ENCODE results near the gene SCAF1.
A peak's percentile ranks its signal among the peaks of the same experiment; 100 is the strongest.

SCAF1 gene

DNA sequence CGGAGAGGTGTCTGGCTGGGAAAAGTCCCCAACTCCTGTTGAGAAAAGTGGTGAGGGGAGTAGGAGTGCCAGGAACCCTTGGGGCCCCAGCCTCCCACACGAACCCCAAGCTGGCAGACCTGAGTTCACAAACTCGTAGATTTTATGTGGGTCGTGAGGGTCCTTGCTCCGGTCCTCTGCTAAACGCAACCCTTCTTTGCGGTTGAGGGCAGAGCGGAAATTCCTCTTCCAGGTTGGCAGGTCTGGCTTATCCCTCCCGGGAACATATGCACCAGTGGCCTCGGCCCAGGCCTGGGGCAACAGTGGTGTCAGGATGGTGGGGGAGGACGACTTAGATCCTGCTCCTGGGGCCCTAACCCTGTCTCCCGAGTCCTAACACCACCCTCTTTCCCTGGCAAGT lies 21.2 kb downstream of the SCAF1 start:
- DNase-seq, result no peak
- intact Hi-C loops (cut with DNase I), result no loop called here

DNA sequence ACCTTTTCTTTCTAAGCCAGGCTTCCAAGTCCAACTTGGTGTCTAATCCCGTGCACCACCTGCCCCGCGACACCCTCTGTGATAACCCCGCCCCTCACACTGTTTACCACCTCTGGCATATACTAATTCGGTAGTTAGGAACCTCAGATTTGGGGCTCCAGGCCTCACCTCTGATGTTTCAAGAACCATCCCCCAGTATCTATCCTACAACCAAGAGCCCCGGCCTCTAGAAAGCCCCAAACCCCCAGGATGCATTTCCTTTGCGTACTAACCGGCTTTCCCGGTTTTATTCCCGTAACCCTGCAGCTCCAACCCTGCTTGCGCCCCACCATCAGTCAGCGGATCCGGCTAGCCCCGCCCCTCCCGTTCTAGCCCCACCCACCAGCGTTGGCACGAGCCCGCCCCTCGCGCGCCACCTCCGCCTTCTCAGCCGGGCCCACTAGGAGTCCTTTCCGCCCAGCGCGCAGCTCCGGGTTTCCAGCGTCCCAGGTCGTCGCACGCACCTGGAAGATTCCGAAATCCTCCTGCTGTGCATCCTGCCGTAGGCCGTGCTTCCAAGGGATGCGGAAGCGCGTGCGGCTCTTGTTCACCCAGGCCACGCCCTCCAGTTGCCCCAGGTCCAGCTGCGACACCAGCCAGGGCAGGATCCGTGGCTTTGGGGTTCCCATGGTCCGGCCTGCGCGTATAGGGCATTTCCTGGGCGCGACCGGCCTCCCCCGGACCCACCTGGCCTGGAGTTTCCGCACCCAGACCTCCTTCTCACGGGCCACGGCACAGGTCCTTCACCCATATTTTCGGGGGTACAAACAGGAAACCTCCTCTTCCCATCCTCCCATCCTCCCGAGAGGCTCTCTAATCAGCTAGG lies 22.4 kb downstream of the SCAF1 start:
- intact Hi-C loops (cut with DNase I), result loop anchor here (2.0 kb wide), 1 partner anchor 22 kb away; the partner anchor contains the start of gene SCAF1

DNA sequence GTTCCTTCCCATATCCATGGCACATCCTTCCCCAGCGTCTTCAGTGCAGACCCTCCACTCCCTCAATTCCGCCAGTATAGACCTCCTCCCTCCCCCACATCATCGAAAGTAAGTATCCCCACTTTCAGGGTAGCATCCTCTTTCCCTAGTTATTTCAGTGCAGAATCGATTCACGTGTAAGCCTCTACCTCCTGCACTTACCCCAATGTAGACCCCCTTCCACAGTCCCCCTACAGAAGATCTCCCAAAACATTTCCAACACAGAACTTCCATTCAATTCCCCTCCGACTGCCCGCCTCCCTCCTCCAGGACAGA lies 23.0 kb downstream of the SCAF1 start:
- intact Hi-C loops (cut with DNase I), result loop anchor here (2.0 kb wide), 1 partner anchor 22 kb away; the partner anchor contains the start of gene SCAF1
- no peak for DNase-seq

More for the DNA sequence above, 22.4 kb downstream of the SCAF1 start:
- peak; percentile 81 to 99 (median 91) for DNase-seq

DNA sequence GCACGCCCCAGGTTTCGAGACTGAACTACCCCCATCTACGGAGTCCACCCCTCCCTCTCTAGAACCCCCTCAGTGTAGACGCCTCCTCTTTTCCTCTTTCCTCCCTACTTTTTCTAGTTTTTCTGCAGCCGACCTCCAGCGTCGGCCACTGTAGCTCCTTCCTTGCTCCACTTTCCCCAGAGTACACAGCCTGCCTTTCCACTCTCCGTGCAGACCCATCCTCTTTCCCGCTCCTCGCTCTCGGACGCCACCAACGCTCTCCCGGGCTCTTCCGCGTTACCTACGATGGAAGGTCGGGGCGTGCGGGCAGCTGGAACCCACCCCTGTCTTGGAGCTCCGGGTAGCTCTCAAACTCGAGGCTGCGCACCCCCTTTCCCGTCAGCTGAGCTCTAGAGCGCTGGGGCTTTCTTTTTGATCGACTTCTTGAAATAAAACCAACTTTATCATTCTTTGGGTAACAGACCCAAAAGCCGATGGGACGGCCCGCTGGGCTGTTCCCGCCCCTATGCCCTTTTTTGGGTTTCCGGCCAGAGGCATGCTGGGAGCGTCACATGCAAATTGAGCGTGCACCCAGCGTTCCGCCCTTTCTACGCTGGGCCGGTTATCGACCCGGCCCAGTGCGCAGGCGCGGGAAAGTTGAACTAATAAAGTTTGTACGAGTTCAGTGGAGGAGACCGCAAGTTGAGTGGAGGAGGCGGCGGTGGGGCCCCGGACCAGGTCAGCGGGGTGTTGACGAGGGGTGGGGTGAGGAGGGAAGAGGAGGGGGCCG lies 23.5 kb downstream of the SCAF1 start, which contains the start of the genes BCL2L12 and IRF3:
BCL2L12 (plus strand) TSS at position 583 of the 769 bp plus-strand sequence. CDS start 760 bp downstream, outside the sequence.
IRF3 (minus strand) TSS at position 507 of the 769 bp plus-strand sequence. CDS start 1,019 bp downstream, outside the sequence.
- intact Hi-C loops (cut with DNase I), result loop anchor here (2.0 kb wide), 1 partner anchor 23 kb away; the partner anchor contains the start of gene SCAF1
- DNase-seq, result peak; percentile 94 to 99 (median 96)

DNA sequence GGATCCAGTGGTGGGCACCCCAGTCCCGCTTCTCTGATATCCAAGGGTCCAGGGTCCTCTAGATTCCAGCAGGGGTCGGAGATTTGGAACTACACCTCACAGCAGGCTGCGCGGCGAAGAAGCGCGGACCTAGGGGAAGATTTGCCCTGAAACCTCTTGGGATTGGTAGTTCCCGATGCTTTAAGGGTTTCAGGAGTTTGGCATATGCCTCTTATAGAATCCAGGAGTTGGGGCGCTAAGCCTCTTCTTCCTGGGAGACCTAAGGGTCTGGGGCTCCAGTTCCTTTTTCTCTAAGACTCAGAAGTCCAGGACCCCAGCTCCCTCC lies 24.1 kb downstream of the SCAF1 start:
- no peak for DNase-seq
- intact Hi-C loops (cut with DNase I), result no loop called here

DNA sequence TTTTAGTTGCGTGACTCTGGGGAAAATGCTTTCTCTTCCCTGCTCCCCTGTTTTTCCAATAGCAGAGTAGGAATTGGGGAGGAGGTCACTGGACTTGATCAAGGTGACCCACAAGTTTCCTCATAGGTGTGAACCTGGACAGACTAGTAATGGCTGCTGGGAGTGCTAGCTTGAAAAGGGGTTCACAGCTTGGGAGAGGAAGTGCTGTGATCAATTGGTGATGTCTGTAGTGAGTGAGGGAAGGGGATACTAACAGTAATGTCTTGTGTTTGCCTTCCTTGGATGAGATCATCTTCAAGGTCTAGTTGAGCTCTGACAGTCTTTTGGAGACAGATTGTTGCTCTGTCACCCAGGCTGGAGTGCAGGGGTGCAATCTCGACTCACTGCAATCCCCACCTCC lies 25.5 kb downstream of the SCAF1 start:
- intact Hi-C loops (cut with DNase I), result no loop called here
- DNase-seq, result no peak

DNA sequence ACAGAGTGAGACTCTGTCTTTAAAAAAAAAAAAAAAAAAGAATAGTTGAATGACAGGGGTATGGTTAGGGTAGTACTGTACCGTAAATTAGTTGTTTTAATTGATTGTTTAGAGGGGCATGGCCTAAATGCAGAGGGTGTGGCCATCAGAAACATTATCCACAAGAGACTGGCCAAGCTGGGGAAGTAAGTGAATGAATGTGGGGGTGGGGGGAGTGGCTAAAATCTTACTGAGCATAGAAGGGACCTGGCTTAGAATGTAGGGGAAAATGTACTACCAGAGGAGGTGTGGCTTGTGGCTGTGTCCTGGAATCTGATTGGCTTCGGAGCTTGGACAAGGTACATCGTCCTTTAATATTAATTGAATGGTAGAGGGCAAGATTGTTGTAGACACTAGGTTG lies 27.5 kb downstream of the SCAF1 start:
- no peak for DNase-seq
- intact Hi-C loops (cut with DNase I), result no loop called here

DNA sequence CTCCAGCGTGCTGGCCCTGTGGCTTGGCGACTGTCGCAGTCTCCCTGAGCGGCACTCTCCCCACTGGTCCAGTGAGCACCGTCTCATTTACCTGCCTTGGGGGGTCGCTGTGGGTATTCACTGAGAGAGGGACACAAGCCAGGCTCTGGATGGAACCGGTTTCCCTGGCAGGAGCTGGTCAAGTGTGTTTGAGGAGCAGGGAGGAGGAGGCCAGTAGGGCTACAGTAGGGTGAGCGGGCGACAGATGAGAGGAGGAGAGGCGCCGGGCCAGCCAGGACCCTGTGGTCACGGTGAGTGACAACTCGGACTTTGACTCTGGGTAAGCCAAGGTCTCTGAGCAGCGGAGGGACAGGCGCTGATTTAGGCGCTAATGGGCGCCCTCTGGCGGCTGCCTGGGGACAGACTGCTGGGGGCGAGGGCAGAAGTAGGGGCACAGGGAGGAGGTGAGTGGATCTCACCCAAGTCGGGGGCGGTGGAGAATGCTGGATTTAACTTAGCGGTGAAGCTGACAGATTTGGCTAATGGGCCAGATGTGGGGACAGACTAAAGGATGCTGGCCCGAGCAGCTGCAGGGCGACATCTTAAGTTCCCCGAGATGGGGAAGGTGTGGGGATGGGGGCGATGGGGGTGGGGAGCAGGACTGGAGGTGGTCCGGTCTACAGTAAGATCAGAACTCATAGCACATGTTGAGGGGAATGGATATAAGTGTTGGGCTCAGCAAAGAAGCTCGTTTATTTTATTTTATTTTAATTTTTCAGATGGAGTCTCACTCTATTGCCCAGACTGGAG lies 30.3 kb downstream of the SCAF1 start:
- intact Hi-C loops (cut with DNase I), result no loop called here
- peak; percentile 55 to 97 (median 78) for DNase-seq

DNA sequence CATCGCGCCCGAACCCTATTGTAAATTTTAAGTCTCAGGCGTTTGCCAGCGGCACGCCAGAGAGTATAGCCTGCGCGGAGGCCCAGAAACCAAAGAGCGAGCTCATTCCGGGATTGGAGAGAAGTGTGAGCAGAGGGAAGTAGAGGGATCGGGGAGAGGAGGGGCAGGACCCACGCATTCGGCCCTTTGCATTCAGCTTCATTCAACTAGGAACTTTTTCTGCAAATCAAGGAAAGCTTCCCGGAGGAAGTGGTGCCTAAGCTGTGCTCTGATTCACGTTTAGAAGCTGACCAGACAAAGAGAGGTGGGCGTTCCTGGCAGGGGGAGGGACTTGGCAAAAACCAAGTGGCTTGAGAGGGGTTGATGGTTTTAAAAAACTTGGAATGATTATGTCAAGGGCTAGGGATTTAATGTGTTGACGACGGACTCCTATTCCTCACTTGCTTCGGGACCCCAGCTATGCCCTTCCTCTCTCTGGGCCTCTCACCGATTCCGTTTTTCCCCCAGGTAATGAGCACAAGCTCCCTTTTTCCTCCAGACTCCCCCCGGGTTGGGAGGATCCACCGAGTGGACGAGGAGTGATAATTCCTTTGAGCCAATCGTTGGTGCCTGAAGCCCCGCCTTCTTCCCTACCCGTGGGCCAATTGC lies 34.3 kb downstream of the SCAF1 start:
- intact Hi-C loops (cut with DNase I), result loop anchor here (5.0 kb wide), 2 partner anchors 34 to 84 kb away; partner anchors contain the start of genes PRR12, RRAS and SCAF1
- peak in 4 of 10 donors; percentile 72 to 96 (median 80) for DNase-seq

DNA sequence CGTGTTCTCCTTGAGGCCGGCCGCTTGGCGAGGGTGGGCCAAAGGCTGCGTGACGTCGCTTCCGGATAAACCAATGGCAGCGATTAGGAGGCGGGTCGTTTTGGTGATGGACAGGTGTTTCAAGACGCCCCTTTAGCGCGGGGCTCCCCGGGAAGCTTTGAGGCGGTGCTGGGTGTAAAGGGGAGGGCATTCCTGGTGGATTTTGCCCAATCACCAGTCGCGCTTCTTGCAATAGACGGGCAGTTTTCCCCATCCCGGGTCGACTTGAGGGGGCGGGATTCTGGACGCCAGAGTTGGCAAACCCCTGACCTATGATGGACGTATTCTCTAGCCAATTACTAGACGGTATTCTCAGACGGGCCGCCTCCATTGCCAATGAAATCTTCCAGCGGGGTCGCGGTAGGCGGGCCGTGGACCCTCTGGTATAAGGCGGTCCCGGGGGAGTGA lies 34.8 kb downstream of the SCAF1 start:
- peak; percentile 99 to 100 (median 100) for DNase-seq
- intact Hi-C loops (cut with DNase I), result loop anchor here (5.0 kb wide), 2 partner anchors 35 to 85 kb away; partner anchors contain the start of genes PRR12, RRAS and SCAF1

DNA sequence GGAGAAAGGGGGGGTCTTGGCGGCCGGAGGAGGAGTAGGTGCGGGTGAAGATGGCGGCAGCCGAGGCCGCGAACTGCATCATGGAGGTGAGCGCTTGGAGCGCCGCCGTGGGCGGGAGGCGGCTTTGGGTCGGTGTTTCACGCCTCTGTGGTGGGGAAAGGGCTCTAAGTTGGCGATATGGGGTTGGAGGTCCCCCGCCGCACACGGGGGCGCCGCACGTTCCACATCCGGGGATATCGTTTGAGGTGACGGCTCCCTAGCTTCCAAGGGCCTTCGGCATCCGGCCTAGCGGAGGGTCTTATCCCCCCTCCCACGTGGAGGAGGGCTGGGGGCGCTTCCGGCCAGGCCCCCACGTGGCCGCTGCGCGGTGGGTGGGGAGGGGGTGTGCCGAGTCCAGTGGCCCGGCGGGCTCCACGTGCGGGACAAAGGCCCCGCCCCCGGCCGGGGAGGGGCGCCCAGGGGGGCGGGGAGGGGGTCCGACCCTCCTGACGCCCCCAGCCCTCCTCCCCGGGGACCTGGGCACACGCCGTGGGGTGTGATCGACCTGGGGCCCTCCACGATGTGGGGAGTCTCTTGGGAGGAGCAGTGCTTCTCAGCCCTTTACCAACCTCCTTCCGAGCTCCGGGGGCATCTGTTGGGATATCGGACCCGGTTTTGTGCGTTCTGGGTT lies 35.4 kb downstream of the SCAF1 start, which contains the start of gene PRMT1:
PRMT1 (plus strand) TSS at position 41 of the 670 bp plus-strand sequence; CDS start at position 51, 10 bp downstream.
- intact Hi-C loops (cut with DNase I), result loop anchor here (5.0 kb wide), 2 partner anchors 35 to 85 kb away; partner anchors contain the start of genes PRR12, RRAS and SCAF1
- DNase-seq, result peak in 2 of 10 donors; percentile 32 to 86

DNA sequence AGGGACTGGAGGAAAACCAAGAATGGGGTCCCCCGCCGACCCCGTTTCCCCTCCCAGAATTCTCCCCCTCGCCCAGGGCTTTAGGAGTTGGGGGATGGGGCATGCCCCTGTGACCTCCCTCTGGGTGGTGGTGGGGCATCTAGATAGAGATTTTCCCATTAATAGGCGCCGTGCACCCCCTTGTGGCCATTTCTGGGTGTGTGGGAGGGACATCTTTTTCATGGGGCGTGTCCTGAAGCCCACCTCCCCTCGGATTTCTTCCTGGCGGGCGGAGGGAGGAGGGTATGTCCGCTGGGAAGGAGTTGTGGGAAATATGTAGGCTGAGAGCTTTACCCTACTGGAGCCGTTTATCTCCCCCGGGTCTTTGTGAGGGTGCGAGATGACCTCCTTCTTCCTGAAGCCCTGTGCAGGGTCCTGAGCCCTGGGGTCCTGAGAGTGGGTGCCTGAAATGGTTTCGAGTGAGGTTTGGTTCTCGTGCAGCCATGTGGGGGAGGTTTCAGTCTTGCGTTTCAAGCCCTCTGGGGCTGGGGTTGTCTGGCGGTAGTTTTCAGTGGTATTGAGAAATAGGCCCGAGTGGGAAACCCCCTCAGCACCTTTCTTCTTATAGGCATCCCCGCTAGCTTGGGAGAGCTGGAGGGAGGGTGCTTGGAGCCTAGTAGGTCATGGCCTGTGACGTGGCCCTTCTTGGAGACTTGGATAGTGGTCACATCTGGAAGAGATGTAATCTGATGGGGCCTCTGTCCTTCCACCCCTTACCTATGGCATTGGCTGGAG lies 36.1 kb downstream of the SCAF1 start:
- peak in 7 of 10 donors; percentile 64 to 94 (median 68) for DNase-seq
- intact Hi-C loops (cut with DNase I), result loop anchor here (5.0 kb wide), 2 partner anchors 36 to 86 kb away; partner anchors contain the start of genes PRR12, RRAS and SCAF1

DNA sequence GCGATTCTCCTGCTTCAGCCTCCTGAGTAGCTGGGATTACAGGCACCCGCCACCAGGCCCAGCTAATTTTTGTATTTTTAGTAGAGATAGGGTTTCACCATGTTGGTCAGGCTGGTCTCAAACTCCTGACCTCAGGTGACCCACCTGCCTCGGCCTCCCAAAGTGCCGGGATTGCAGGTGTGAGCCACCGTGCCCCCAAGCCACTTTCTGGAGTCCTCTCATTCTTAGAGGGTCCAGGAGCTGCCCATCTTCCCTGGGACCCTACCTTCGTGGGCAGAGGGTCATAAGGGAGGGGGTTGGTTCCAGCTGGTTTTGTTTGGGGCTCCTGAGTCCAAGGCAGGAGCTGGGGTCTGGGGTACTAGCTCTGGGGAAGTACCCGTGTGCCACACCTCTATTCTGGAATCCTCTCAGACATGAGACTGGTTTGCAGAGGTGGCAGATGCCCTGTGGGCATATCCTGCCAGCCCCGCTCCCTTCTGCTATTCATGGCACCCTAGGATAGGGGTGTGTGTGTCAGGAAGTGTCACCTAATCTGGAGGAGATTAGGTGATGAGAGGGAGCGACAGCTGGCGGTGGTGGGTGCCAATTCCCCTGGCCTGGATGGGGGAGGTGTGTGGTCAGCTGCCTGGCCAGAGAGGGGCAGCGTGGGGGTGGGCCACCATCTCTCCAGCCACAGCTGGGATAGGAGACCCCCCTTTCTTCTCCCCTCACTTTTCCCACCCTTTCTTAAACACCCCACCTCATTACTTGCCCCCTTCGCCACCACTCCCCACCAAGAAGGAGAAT lies 37.2 kb downstream of the SCAF1 start:
- no peak for DNase-seq

DNA sequence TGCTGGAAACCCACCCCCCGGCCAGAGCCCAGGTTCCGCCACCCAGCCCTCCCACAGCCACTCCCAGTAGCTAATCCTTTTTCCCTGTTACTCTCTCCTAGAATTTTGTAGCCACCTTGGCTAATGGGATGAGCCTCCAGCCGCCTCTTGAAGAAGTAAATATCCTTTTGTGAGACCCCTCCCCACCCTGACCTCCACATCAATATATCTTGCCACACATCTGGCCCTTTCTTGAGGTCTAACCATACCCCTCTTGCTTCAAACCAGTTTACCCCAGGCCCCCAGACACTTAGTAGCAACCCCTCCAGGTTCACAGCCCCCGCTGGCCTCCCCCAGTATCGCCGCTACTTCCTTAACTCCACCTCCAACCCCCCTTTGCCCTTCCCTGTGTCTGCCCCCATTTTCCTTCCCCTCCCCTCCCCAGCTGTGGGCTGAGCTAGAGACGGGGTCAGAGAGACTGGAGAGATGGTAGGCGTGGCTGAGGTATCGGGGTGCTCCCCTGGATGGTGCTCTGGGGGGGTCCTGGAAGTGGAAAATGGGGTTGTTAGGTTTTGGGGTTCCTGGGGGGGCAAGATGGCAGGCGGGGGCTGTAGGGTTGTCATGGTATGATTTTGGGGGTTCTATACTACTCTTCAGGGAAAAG lies 37.9 kb downstream of the SCAF1 start:
- intact Hi-C loops (cut with DNase I), result loop anchor here (5.0 kb wide), 2 partner anchors 38 to 88 kb away; partner anchors contain the start of genes PRR12, RRAS and SCAF1
- no peak for DNase-seq

More for the DNA sequence above, 37.2 kb downstream of the SCAF1 start:
- intact Hi-C loops (cut with DNase I), result loop anchor here (5.0 kb wide), 2 partner anchors 37 to 87 kb away; partner anchors contain the start of genes PRR12, RRAS and SCAF1

DNA sequence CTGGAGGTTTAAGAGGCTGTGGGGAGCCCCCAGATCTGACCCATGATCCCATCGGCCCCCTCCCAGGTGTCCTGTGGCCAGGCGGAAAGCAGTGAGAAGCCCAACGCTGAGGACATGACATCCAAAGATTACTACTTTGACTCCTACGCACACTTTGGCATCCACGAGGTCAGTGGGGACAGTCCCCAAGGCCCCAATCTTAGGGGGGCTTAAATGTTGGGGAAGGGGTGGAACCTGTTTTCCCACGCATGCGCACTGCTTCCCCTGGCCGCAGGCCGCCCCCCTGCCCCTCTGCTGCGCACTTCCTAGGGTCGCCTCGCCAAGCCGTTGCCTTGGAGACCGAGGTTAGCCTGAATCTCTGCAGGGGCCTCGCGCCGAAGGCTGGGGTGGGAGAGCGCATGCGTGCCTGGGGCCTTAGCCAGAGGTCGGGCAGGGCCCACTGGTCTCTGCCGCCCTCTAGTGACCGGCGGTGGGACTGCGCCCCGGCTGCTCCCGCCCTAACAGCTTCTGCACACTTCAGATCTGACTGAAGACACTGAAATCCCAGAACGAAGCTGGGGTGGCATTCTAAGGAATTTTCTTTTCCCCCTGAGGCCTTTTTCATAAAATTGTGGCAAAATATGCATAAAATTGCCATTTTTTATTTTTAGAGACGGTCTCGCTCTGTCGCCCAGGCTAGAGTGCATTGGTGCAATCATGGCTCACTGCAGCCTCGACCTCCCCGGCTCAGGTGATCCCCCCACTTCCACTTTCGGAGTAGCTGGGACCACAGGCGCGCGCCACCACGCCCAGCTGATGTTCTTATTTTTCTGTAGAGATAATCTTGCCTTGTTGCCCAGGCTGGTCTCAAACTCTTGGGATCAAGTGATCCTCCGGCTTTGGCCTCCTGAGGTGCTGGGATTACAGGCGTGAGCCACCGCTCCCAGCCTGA lies 38.7 kb downstream of the SCAF1 start:
- intact Hi-C loops (cut with DNase I), result no loop called here
- DNase-seq, result peak; percentile 86 to 98 (median 93)
